GM19468 (cell line): Measurements from ENCODE around the gene INSR.

Experiments
- ATAC-seq: cut with Tn5 transposase; IDR thresholded peaks from one replicate; pipeline ENCODE4 v1.9.1; 2021; ENCODE audit warnings: mild to moderate bottlenecking, moderate library complexity, moderate number of reproducible peaks; ENCODE audit not compliant: unreplicated experiment; ENCODE audit errors: extremely low read depth

INSR gene

GRCh38 chr19:7197760-7198696, 96.2 kb downstream of the INSR start:
- ATAC-seq: peak; percentile 83

DNA sequence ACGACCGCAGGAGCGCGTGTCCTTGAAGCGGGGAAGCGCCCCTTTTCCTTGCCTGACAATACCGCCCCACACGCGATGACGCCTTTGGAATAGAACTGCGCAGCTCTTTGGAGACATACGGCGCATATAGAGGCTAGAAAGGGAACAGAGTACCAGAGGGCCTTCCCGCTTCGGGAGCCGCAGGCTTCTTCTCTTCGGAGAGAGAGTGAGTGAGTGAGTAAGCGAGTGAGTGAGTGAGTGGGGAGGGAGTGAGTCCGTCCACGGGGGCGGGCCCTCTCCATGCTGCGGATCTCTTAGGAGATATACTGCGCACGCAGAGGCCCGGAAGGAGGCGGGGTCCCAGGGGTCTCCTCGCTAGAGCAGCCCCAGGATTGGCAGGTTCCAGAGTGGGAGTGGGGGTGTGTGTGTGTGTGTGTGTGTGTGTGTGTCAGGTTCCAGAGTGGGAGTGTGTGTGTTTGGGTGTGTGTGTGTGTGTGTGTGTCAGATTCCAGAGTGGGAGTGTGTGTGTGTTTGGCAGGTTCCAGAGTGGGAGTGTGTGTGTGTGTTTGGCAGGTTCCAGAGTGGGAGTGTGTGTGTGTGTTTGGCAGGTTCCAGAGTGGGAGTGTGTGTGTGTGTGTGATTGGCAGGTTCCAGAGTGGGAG, 97.0 kb downstream of the INSR start:
- ATAC-seq: peak; percentile 20

GRCh38 chr19:7196763-7197118, 97.5 kb downstream of the INSR start:
- no peak for ATAC-seq

- ATAC-seq: no peak
Observed at GRCh38 chr19:7195046-7195445, 99.2 kb downstream of the INSR start.

DNA sequence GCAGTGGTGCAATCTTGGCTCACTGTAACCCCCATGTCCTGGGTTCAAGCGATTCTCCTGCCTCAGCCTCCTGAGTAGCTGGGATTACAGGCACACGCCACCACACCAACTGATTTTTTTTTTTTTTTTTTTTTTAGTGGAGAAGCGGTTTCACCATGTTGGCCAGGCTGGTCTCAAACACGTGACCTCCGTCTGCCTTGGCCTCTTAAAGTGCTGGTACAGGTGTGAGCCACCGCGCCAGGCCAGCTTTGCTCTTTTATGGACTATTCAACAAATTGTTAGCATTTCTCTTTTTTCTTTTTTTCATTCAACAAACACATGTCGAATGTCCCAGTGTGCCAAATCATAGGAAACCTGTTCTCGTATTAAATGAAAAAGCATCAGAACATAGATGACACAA, 99.6 kb downstream of the INSR start:
- ATAC-seq: no peak

GRCh38 chr19:7191946-7192691, 102.1 kb downstream of the INSR start:
- ATAC-seq: no peak

- no peak for ATAC-seq
Observed at GRCh38 chr19:7188698-7189629, 105.2 kb downstream of the INSR start.

DNA sequence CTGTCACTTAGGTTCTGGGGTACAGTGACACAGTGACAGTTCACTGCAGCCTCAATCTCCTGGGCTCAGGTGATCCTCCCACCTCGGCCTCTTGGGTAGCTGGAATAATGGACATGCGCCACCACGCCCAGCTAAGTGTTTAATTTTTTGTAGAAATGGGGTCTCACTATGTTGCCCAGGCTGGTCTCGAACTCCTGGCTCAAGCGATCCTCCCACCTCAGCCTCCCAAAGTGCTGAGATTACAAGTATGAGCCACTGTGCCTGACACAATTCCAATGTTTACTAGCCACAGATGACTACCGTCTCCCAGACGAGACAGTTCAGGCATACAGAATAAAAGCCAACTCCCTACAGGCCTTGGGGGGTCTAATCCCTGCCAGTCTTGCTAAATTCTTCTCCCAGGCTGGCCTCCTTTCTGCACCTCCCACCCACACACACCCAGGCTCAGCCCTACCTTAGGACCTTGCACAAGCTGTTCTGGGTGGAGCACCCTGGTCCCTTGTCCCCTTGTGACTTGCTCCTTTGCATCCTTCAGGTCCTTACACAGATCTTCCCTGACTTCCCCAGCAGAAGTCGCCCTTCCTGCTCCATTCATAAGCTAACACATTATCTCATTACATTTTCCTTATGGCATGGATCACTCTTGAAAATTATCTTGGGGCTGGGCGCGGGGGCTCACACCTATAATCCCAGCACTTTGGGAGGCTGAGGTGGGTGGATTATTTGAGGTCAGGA, 106.4 kb downstream of the INSR start:
- no peak for ATAC-seq

GRCh38 chr19:7182489-7182888, 111.7 kb downstream of the INSR start:
- no peak for ATAC-seq

DNA sequence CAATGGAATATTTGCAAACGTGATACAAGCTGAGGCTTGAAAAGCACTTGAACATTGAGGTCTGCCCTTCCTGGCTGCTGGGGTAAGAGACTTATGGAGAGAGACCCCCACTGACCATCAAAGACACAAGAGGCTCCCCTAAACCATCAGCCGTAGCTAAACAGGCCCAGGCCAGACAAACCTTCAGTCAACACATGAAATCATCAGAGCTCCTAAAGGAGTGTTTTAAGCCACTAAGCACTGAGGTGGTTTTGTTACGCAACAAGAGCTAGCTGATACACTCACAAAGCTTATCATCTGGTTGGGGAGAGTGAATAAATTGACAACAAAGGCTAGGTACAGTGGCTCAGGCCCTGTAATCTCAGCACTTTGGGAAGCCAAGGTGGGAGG, 114.3 kb downstream of the INSR start:
- ATAC-seq: no peak

- no peak for ATAC-seq
Observed at GRCh38 chr19:7177926-7178325, 116.3 kb downstream of the INSR start.

- no peak for ATAC-seq
Observed at GRCh38 chr19:7176792-7177191, 117.4 kb downstream of the INSR start.

DNA sequence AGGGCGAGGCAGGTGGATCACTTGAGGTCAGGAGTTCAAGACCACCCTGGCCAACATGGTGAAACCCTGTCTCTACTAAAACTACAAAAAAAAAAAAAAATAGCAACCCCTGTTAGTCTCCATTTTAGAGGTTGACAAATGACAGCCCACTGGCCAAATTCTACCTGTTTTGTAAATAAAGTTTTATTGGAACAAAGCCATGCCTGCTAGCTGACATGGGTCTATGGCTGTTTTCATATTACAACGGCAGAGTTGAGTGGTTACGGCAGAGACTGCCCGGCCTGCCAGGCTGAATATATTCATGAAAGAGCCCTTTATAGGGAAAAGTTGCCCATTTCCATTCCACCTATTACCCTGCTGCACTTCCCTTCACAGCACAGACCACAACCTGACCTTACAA, 121.4 kb downstream of the INSR start:
- ATAC-seq: no peak

- ATAC-seq: no peak
Observed at GRCh38 chr19:7170983-7171382, 123.2 kb downstream of the INSR start.

GRCh38 chr19:7168941-7169340, 125.3 kb downstream of the INSR start:
- ATAC-seq: no peak

- ATAC-seq: no peak
Observed at GRCh38 chr19:7161292-7161691, 132.9 kb downstream of the INSR start.

DNA sequence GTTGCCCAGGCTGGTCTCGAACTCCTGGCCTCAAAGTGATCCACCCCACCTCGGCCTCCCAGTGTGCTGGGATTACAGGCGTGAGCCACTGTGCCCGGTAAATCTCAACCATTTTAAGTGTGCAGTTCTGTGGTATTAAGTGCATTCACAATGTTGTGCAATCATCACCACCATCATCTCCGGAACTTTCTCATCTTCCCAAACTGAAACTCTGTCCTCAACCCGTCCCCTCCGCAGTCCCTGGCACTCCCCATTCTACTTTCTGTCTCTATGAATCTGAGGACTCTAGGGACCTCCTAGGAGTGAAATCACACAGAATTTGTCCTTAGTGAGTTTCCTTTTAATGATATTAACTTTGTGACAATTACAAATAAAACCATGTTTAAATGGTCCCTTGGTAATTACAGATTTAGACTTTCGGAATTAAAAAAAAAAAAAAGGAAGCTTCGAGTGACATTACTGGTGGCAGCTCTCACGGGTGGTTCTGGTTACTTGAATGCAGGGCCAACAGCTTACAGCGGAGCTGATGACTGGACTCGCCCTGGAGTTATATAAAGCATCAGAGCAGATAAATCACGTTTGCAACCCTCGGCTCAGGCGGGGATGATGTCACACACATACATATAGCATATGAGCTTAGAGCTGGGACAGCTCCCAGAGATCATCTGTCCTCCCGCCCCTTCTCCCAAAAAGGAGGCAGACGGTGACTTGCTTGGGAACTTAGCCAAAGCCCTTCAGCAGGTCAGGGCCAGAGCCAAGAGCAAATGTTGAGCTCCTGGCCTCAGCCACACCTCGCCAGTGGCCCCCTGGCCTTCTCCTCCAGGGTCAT, 134.9 kb downstream of the INSR start:
- ATAC-seq: no peak

DNA sequence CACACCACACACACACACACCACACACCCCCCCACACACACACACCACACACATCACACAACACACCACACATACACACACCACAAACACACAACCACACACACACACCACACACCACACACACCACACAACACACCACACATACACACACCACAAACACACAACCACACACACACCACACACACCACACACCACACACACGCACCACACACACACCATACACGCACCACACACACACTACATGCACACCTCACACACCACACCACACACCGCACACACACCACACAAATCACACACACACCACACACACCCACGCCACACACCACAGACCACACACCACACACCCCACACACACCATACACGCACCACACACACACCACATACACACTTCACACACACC, 141.2 kb downstream of the INSR start:
- ATAC-seq: no peak
